Endothelial cell of umbilical vein (primary cell): ENCODE measurements around the gene EDN1. TPM values are rescaled to one million over a fixed set of nuclear protein-coding genes. Genes with fewer than 3 reads are reported as not detected.

Experiments used
- BruUV-seq: library from RNA; stranded (reverse); fragments of 400-500 nt; replicated peaks from 2 replicates; lab custom pipeline; 2021; lab: Mats Ljungman, UMichigan
- CTCF ChIA-PET: fragments of 300-600, 350-600 bp; sonication (Branson Sonifier 250); formaldehyde crosslinking; loops from one replicate; lab custom pipeline; 2021; ENCODE audit warnings: antibody characterized with exemption, inconsistent platforms; lab: Charles Lee
- POLR2A ChIA-PET: fragments of 300-600, 350-600 bp; sonication (Branson Sonifier 250); formaldehyde crosslinking; loops from one replicate; lab custom pipeline; 2021; ENCODE audit warnings: antibody characterized with exemption, inconsistent platforms; lab: Charles Lee
- DNase-seq: peaks from one replicate; pipeline ENCODE4 v3.0.0-alpha.2; 2011; ENCODE audit warnings: low read depth, low spot score
- FAIRE-seq: peaks from 2 replicates; lab custom pipeline; 2011; peaks lifted over from hg19 to GRCh38; lab: Jason Lieb, UNC
- H2AFZ ChIP-seq: 2 replicates; pipeline ENCODE4 v1.6.0; 2012; ENCODE audit warnings: low read depth, low read length, control low read depth, inconsistent platforms
- H3K27ac ChIP-seq: 2 replicates; pipeline ENCODE4 v1.5.1; 2011; ENCODE audit warnings: low read depth, mild to moderate bottlenecking, control low read depth, low read length, moderate library complexity; ENCODE audit not compliant: insufficient read depth
- H3K27me3 ChIP-seq, 2 experiments: 2 replicates each; pipeline versions ENCODE4 v1.6.0 to v1.6.1; 2011; ENCODE audit warnings: low read length in 2 of 2, mixed read lengths in 1 of 2; ENCODE audit not compliant: control insufficient read depth in 2 of 2, insufficient read depth in 2 of 2
- H3K36me3 ChIP-seq, 2 experiments: 2 replicates in 1 of 2; 3 replicates in 1 of 2; pipeline ENCODE4 v1.5.1; 2011; ENCODE audit warnings: low read length in 2 of 2, mild to moderate bottlenecking in 1 of 2, moderate library complexity in 1 of 2; ENCODE audit not compliant: control insufficient read depth in 2 of 2, insufficient read depth in 2 of 2; ENCODE audit errors: extremely low read depth in 1 of 2
- H3K4me1 ChIP-seq: 3 replicates; pipeline ENCODE4 v1.5.1; 2011; ENCODE audit warnings: mild to moderate bottlenecking, low read length; ENCODE audit not compliant: control insufficient read depth, insufficient read depth; ENCODE audit errors: extremely low read depth
- H3K4me2 ChIP-seq: 2 replicates; pipeline ENCODE4 v1.6.1; 2011; ENCODE audit warnings: low read length, control low read depth, mixed read lengths; ENCODE audit not compliant: insufficient read depth
- H3K4me3 ChIP-seq, 3 experiments: fragments of 200-600 bp in 1 of 3; sonication (generic), shearing (Covaris generic) in 1 of 3; replicated peaks in 1 of 3; 2 replicates each; pipeline ENCODE4 v1.5.1; 2011 to 2016; ENCODE audit warnings: control low read depth in 3 of 3, low read length in 3 of 3, mild to moderate bottlenecking in 2 of 3, inconsistent platforms in 1 of 3, low read depth in 1 of 3, moderate library complexity in 1 of 3; ENCODE audit not compliant: insufficient read depth in 1 of 3
- H3K79me2 ChIP-seq: 2 replicates; pipeline ENCODE4 v1.6.0; 2012; ENCODE audit warnings: low read length, inconsistent platforms; ENCODE audit not compliant: control insufficient read depth, insufficient read depth
- H3K9ac ChIP-seq: replicated peaks from 2 replicates; pipeline ENCODE3; 2011; ENCODE audit warnings: low read length, control low read depth; ENCODE audit not compliant: insufficient read depth; ENCODE audit errors: extremely low read depth
- H3K9me1 ChIP-seq: replicated peaks from 3 replicates; pipeline ENCODE4 v1.6.0; 2011; ENCODE audit warnings: mild to moderate bottlenecking, low read length; ENCODE audit not compliant: control insufficient read depth, insufficient read depth; ENCODE audit errors: extremely low read depth
- H3K9me3 ChIP-seq: replicated peaks from 2 replicates; pipeline ENCODE4 v1.5.1; 2012; ENCODE audit warnings: low read length, inconsistent platforms; ENCODE audit not compliant: control insufficient read depth, insufficient read depth
- H4K20me1 ChIP-seq: replicated peaks from 2 replicates; pipeline ENCODE3; 2011; ENCODE audit warnings: mild to moderate bottlenecking, low read length; ENCODE audit not compliant: control insufficient read depth, insufficient read depth; ENCODE audit errors: extremely low read depth
- EZH2 ChIP-seq: IDR thresholded peaks from 2 replicates; pipeline ENCODE4 v1.6.1; 2012; ENCODE audit warnings: borderline replicate concordance, low read depth, mild to moderate bottlenecking, moderate library complexity, low read length, inconsistent platforms; ENCODE audit not compliant: severe bottlenecking
- FOS ChIP-seq: IDR thresholded peaks from 2 replicates; pipeline ENCODE4 v1.6.1; 2011; ENCODE audit warnings: mild to moderate bottlenecking, low read length, moderate library complexity, borderline replicate concordance; ENCODE audit not compliant: insufficient read depth
- GATA2 ChIP-seq: IDR thresholded peaks from 2 replicates; pipeline ENCODE4 v1.7.0; 2011; ENCODE audit warnings: low read depth, mild to moderate bottlenecking, moderate library complexity, mixed read lengths, low read length; ENCODE audit not compliant: insufficient read length, insufficient read depth
- JUN ChIP-seq: IDR thresholded peaks from 2 replicates; pipeline ENCODE4 v1.6.1; 2011; ENCODE audit warnings: borderline replicate concordance, low read depth; ENCODE audit not compliant: insufficient read length, insufficient read depth
- MAX ChIP-seq: IDR thresholded peaks from 2 replicates; pipeline ENCODE4 v1.6.1; 2011; ENCODE audit not compliant: insufficient read depth, insufficient read length
- MYC ChIP-seq: IDR thresholded peaks from one replicate; pipeline ENCODE4 v1.6.1; 2011; ENCODE audit warnings: mild to moderate bottlenecking, low read depth, low read length
- POLR2A ChIP-seq: IDR thresholded peaks from 2 replicates; pipeline ENCODE4 v1.6.1; 2012; ENCODE audit warnings: low read depth, mild to moderate bottlenecking, control low read depth, low read length
- POLR2AphosphoS5 ChIP-seq: IDR thresholded peaks from 2 replicates; pipeline ENCODE4 v1.6.1; 2012; ENCODE audit warnings: low read depth, mild to moderate bottlenecking, control low read depth, low read length, moderate library complexity; ENCODE audit not compliant: insufficient read depth
- dilution Hi-C: fragments of 300-500 bp; cut with MboI; formaldehyde crosslinking; loops from one replicate; pipeline ENCODE4 v1.15.0; 2019; ENCODE audit warnings: low sequenced_read_pairs; ENCODE audit not compliant: extremely low pct_ligation_motif_present
- intact Hi-C: fragments of 100-400 bp; cut with micrococcal nuclease; formaldehyde crosslinking; loops from one replicate; pipeline ENCODE4 v1.10.0; 2022
- polyA plus RNA-seq, 4 experiments: library from polyadenylated mRNA; depleted of rRNA in 3 of 4; stranded (reverse) in 3 of 4; unstranded in 1 of 4; fragments of >200 nt; gene quantifications; 2 replicates each; pipeline versions ENCODE4 v1.2.1 to v1.2.3, GENCODE V29; 2011 to 2012; ENCODE audit warnings: missing spikeins in 1 of 4
- total RNA-seq: library from RNA; stranded (reverse); gene quantifications from 2 replicates; pipeline ENCODE4 v1.2.3, GENCODE V29; 2021
- TF ChIP-seq, protein P1 (sequence below), 2 donors: IDR thresholded peaks; 1 replicate in 1 of 2; 2 replicates in 1 of 2; pipeline ENCODE4 v1.5.1; 2011; ENCODE audit warnings: low read length in 2 of 2, mild to moderate bottlenecking in 2 of 2, moderate library complexity in 2 of 2, control low read depth in 1 of 2, inconsistent platforms in 1 of 2, low read depth in 1 of 2; ENCODE audit not compliant: insufficient read depth in 1 of 2; ENCODE audit errors: extremely low read depth in 1 of 2

EDN1 gene
- total and polyA plus RNA-seq, 2 donors (not counting 3 experiments of a cell fraction or from before 2014, with no cell fraction given) = 493 to 498 TPM

DNA sequence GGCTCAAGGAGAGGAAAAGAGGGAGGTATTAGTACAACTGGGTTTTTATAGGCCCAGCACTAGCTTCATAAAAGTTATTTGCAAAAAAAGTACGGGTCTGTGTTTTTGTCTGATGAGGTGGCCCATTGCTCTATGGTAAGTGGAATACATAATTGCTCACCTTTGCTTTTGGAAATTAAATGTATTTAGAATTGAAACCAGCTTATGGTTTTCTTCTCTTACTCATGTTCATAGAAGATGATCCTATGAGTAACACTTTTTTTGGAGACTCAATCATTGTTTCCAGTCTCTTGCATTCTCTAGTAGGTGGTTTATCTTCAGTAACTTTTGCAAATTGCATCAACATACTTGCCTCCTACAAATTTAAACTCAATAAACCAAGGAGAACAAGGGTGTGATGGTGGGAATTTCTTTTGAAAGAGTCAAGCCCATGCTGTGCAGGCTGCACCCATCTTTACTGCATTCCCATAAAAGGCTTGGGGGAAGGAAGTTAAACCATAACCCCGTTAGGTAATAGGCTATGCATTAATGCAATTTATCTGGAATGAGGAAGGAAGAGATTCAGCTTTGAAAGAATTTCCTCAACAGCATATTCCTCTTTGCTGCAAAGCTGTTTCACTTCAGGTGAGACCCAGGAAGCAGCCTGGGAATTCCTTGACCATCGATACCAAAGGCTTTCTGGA is 48.5 kb upstream of the EDN1 start:
- ChIA-PET CTCF (no interaction called here), POLR2A (no interaction called here)
- no TSS peak for BruUV-seq
- Histone ChIP-seq H4K20me1 (no peaks in the 10 kb centered on the region), H3K4me1 (peaks cover 11% of the 10 kb centered on the region), H3K27ac (no peak overlapping the region), H3K79me2 (no peaks in the 10 kb centered on the region), H3K9ac (no peak overlapping the region), H2AFZ (no peak overlapping the region), H3K36me3 (no peaks in the 10 kb centered on the region), H3K4me3 (no peak overlapping the region), H3K9me3 (no peaks in the 10 kb centered on the region), H3K4me2 (no peak overlapping the region), H3K9me1 (no peaks in the 10 kb centered on the region), H3K27me3 (no peaks in the 10 kb centered on the region)
- DNase-seq (no peak), FAIRE-seq (no peak)
- dilution Hi-C loops = no loop called here
- no peak for TF ChIP-seq MYC
- TF ChIP-seq, protein P1, sequence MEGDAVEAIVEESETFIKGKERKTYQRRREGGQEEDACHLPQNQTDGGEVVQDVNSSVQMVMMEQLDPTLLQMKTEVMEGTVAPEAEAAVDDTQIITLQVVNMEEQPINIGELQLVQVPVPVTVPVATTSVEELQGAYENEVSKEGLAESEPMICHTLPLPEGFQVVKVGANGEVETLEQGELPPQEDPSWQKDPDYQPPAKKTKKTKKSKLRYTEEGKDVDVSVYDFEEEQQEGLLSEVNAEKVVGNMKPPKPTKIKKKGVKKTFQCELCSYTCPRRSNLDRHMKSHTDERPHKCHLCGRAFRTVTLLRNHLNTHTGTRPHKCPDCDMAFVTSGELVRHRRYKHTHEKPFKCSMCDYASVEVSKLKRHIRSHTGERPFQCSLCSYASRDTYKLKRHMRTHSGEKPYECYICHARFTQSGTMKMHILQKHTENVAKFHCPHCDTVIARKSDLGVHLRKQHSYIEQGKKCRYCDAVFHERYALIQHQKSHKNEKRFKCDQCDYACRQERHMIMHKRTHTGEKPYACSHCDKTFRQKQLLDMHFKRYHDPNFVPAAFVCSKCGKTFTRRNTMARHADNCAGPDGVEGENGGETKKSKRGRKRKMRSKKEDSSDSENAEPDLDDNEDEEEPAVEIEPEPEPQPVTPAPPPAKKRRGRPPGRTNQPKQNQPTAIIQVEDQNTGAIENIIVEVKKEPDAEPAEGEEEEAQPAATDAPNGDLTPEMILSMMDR (IDR thresholded peaks at IDR 0.05; ENCODE audit: extremely low read depth in 1 of 2, insufficient read depth in 1 of 2, low read depth in 1 of 2, low read length in 2 of 2) = no peak
- no peak for TF ChIP-seq POLR2AphosphoS5
- TF ChIP-seq POLR2A = no peak
- TF ChIP-seq JUN = no peak
- no peak for TF ChIP-seq MAX
- TF ChIP-seq FOS = no peak
- no peak for TF ChIP-seq GATA2
- TF ChIP-seq EZH2 = no peak
- intact Hi-C loops = loop anchor here (1.0 kb wide), 1 partner anchor 367 kb away; no protein-coding TSS in a partner anchor
